Endothelial cell of umbilical vein (primary cell): ENCODE results near the gene CLSTN1. TPM values are rescaled to one million over a fixed set of nuclear protein-coding genes. Genes with fewer than 3 reads are reported as not detected.

Experiments used
- BruUV-seq: library from RNA; stranded (reverse); fragments of 400-500 nt; replicated peaks from 2 replicates; lab custom pipeline; 2021; lab: Mats Ljungman, UMichigan
- CTCF ChIA-PET: fragments of 300-600, 350-600 bp; sonication (Branson Sonifier 250); formaldehyde crosslinking; loops from one replicate; lab custom pipeline; 2021; ENCODE audit warnings: antibody characterized with exemption, inconsistent platforms; lab: Charles Lee
- POLR2A ChIA-PET: fragments of 300-600, 350-600 bp; sonication (Branson Sonifier 250); formaldehyde crosslinking; loops from one replicate; lab custom pipeline; 2021; ENCODE audit warnings: antibody characterized with exemption, inconsistent platforms; lab: Charles Lee
- DNase-seq: peaks from one replicate; pipeline ENCODE4 v3.0.0-alpha.2; 2011; ENCODE audit warnings: low read depth, low spot score
- FAIRE-seq: peaks from 2 replicates; lab custom pipeline; 2011; peaks lifted over from hg19 to GRCh38; lab: Jason Lieb, UNC
- H2AFZ ChIP-seq: 2 replicates; pipeline ENCODE4 v1.6.0; 2012; ENCODE audit warnings: low read depth, low read length, control low read depth, inconsistent platforms
- H3K27ac ChIP-seq: 2 replicates; pipeline ENCODE4 v1.5.1; 2011; ENCODE audit warnings: low read depth, mild to moderate bottlenecking, control low read depth, low read length, moderate library complexity; ENCODE audit not compliant: insufficient read depth
- H3K27me3 ChIP-seq, 2 experiments: 2 replicates each; pipeline versions ENCODE4 v1.6.0 to v1.6.1; 2011; ENCODE audit warnings: low read length in 2 of 2, mixed read lengths in 1 of 2; ENCODE audit not compliant: control insufficient read depth in 2 of 2, insufficient read depth in 2 of 2
- H3K36me3 ChIP-seq, 2 experiments: 2 replicates in 1 of 2; 3 replicates in 1 of 2; pipeline ENCODE4 v1.5.1; 2011; ENCODE audit warnings: low read length in 2 of 2, mild to moderate bottlenecking in 1 of 2, moderate library complexity in 1 of 2; ENCODE audit not compliant: control insufficient read depth in 2 of 2, insufficient read depth in 2 of 2; ENCODE audit errors: extremely low read depth in 1 of 2
- H3K4me1 ChIP-seq: 3 replicates; pipeline ENCODE4 v1.5.1; 2011; ENCODE audit warnings: mild to moderate bottlenecking, low read length; ENCODE audit not compliant: control insufficient read depth, insufficient read depth; ENCODE audit errors: extremely low read depth
- H3K4me2 ChIP-seq: 2 replicates; pipeline ENCODE4 v1.6.1; 2011; ENCODE audit warnings: low read length, control low read depth, mixed read lengths; ENCODE audit not compliant: insufficient read depth
- H3K4me3 ChIP-seq, 3 experiments: fragments of 200-600 bp in 1 of 3; sonication (generic), shearing (Covaris generic) in 1 of 3; replicated peaks in 1 of 3; 2 replicates each; pipeline ENCODE4 v1.5.1; 2011 to 2016; ENCODE audit warnings: control low read depth in 3 of 3, low read length in 3 of 3, mild to moderate bottlenecking in 2 of 3, inconsistent platforms in 1 of 3, low read depth in 1 of 3, moderate library complexity in 1 of 3; ENCODE audit not compliant: insufficient read depth in 1 of 3
- H3K79me2 ChIP-seq: 2 replicates; pipeline ENCODE4 v1.6.0; 2012; ENCODE audit warnings: low read length, inconsistent platforms; ENCODE audit not compliant: control insufficient read depth, insufficient read depth
- H3K9ac ChIP-seq: replicated peaks from 2 replicates; pipeline ENCODE3; 2011; ENCODE audit warnings: low read length, control low read depth; ENCODE audit not compliant: insufficient read depth; ENCODE audit errors: extremely low read depth
- H3K9me1 ChIP-seq: replicated peaks from 3 replicates; pipeline ENCODE4 v1.6.0; 2011; ENCODE audit warnings: mild to moderate bottlenecking, low read length; ENCODE audit not compliant: control insufficient read depth, insufficient read depth; ENCODE audit errors: extremely low read depth
- H3K9me3 ChIP-seq: replicated peaks from 2 replicates; pipeline ENCODE4 v1.5.1; 2012; ENCODE audit warnings: low read length, inconsistent platforms; ENCODE audit not compliant: control insufficient read depth, insufficient read depth
- H4K20me1 ChIP-seq: replicated peaks from 2 replicates; pipeline ENCODE3; 2011; ENCODE audit warnings: mild to moderate bottlenecking, low read length; ENCODE audit not compliant: control insufficient read depth, insufficient read depth; ENCODE audit errors: extremely low read depth
- EZH2 ChIP-seq: IDR thresholded peaks from 2 replicates; pipeline ENCODE4 v1.6.1; 2012; ENCODE audit warnings: borderline replicate concordance, low read depth, mild to moderate bottlenecking, moderate library complexity, low read length, inconsistent platforms; ENCODE audit not compliant: severe bottlenecking
- FOS ChIP-seq: IDR thresholded peaks from 2 replicates; pipeline ENCODE4 v1.6.1; 2011; ENCODE audit warnings: mild to moderate bottlenecking, low read length, moderate library complexity, borderline replicate concordance; ENCODE audit not compliant: insufficient read depth
- GATA2 ChIP-seq: IDR thresholded peaks from 2 replicates; pipeline ENCODE4 v1.7.0; 2011; ENCODE audit warnings: low read depth, mild to moderate bottlenecking, moderate library complexity, mixed read lengths, low read length; ENCODE audit not compliant: insufficient read length, insufficient read depth
- JUN ChIP-seq: IDR thresholded peaks from 2 replicates; pipeline ENCODE4 v1.6.1; 2011; ENCODE audit warnings: borderline replicate concordance, low read depth; ENCODE audit not compliant: insufficient read length, insufficient read depth
- MYC ChIP-seq: IDR thresholded peaks from one replicate; pipeline ENCODE4 v1.6.1; 2011; ENCODE audit warnings: mild to moderate bottlenecking, low read depth, low read length
- POLR2A ChIP-seq: IDR thresholded peaks from 2 replicates; pipeline ENCODE4 v1.6.1; 2012; ENCODE audit warnings: low read depth, mild to moderate bottlenecking, control low read depth, low read length
- POLR2AphosphoS5 ChIP-seq: IDR thresholded peaks from 2 replicates; pipeline ENCODE4 v1.6.1; 2012; ENCODE audit warnings: low read depth, mild to moderate bottlenecking, control low read depth, low read length, moderate library complexity; ENCODE audit not compliant: insufficient read depth
- dilution Hi-C: fragments of 300-500 bp; cut with MboI; formaldehyde crosslinking; loops from one replicate; pipeline ENCODE4 v1.15.0; 2019; ENCODE audit warnings: low sequenced_read_pairs; ENCODE audit not compliant: extremely low pct_ligation_motif_present
- intact Hi-C: fragments of 100-400 bp; cut with micrococcal nuclease; formaldehyde crosslinking; loops from one replicate; pipeline ENCODE4 v1.10.0; 2022
- polyA plus RNA-seq, 4 experiments: library from polyadenylated mRNA; depleted of rRNA in 3 of 4; stranded (reverse) in 3 of 4; unstranded in 1 of 4; fragments of >200 nt; gene quantifications; 2 replicates each; pipeline versions ENCODE4 v1.2.1 to v1.2.3, GENCODE V29; 2011 to 2012; ENCODE audit warnings: missing spikeins in 1 of 4
- total RNA-seq: library from RNA; stranded (reverse); gene quantifications from 2 replicates; pipeline ENCODE4 v1.2.3, GENCODE V29; 2021
- TF ChIP-seq, protein P1 (sequence below), 2 donors: IDR thresholded peaks; 1 replicate in 1 of 2; 2 replicates in 1 of 2; pipeline ENCODE4 v1.5.1; 2011; ENCODE audit warnings: low read length in 2 of 2, mild to moderate bottlenecking in 2 of 2, moderate library complexity in 2 of 2, control low read depth in 1 of 2, inconsistent platforms in 1 of 2, low read depth in 1 of 2; ENCODE audit not compliant: insufficient read depth in 1 of 2; ENCODE audit errors: extremely low read depth in 1 of 2
- TF ChIP-seq, protein P2 (sequence below): IDR thresholded peaks from 2 replicates; pipeline ENCODE4 v1.6.1; 2011; ENCODE audit not compliant: insufficient read depth, insufficient read length

Gene CLSTN1
- total and polyA plus RNA-seq, 2 donors (not counting 3 experiments of a cell fraction or from before 2014, with no cell fraction given): 49.1 to 130 TPM

DNA sequence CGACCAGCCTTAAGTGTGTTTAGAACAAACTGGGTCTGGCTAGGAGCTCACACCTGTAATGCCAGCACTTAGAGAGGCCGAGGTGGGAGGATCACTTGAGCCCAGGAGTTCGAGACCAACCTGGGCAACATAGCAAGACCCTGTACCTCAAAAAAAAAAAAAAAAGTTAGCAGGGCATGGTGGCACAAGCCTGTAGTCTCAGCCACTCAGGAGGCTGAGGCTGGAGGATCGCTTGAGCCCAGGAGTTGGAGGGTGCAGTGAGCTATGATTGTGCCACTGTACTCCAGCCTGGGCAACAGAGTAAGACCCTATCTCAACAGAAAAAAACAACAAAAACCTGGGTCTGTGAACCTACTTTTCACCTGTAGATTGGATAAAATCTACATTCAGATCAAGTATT lies 117.6 kb downstream of the CLSTN1 start:
- TF ChIP-seq EZH2 (no peak), JUN (no peak), GATA2 (no peak), POLR2A (no peak), FOS (no peak), MYC (no peak), POLR2AphosphoS5 (no peak)
- TF ChIP-seq, protein P1, sequence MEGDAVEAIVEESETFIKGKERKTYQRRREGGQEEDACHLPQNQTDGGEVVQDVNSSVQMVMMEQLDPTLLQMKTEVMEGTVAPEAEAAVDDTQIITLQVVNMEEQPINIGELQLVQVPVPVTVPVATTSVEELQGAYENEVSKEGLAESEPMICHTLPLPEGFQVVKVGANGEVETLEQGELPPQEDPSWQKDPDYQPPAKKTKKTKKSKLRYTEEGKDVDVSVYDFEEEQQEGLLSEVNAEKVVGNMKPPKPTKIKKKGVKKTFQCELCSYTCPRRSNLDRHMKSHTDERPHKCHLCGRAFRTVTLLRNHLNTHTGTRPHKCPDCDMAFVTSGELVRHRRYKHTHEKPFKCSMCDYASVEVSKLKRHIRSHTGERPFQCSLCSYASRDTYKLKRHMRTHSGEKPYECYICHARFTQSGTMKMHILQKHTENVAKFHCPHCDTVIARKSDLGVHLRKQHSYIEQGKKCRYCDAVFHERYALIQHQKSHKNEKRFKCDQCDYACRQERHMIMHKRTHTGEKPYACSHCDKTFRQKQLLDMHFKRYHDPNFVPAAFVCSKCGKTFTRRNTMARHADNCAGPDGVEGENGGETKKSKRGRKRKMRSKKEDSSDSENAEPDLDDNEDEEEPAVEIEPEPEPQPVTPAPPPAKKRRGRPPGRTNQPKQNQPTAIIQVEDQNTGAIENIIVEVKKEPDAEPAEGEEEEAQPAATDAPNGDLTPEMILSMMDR (IDR thresholded peaks at IDR 0.05; ENCODE audit: extremely low read depth in 1 of 2, insufficient read depth in 1 of 2, low read depth in 1 of 2, low read length in 2 of 2): no peak
- TF ChIP-seq, protein P2, sequence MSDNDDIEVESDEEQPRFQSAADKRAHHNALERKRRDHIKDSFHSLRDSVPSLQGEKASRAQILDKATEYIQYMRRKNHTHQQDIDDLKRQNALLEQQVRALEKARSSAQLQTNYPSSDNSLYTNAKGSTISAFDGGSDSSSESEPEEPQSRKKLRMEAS: no peak
- intact Hi-C loops: no loop called here
- Histone ChIP-seq H3K4me3 (no peak overlapping the region), H2AFZ (no peak overlapping the region), H3K36me3 (no peaks in the 10 kb centered on the region), H3K4me1 (no peaks in the 10 kb centered on the region), H3K9ac (no peak overlapping the region), H3K9me1 (no peaks in the 10 kb centered on the region), H3K79me2 (no peaks in the 10 kb centered on the region), H3K27me3 (no peaks in the 10 kb centered on the region), H3K9me3 (no peaks in the 10 kb centered on the region), H4K20me1 (no peaks in the 10 kb centered on the region), H3K27ac (no peak overlapping the region), H3K4me2 (no peak overlapping the region)
- ChIA-PET POLR2A (no interaction called here), CTCF (interaction anchor here (0.7 kb wide), 1 partner anchor 15 kb away, joined by 3 read pairs; no protein-coding TSS in a partner anchor)
- BruUV-seq: no TSS peak
- DNase-seq: no peak
- FAIRE-seq: no peak
- dilution Hi-C loops: no loop called here
